ENCODE measurements around the gene ACOX3. TPM values are rescaled to one million over a fixed set of nuclear protein-coding genes. Genes with fewer than 3 reads are reported as not detected.

The ACOX3 gene
- total and polyA plus RNA-seq, 2 donors = 8.7 to 18.1 TPM

- Histone ChIP-seq H3K4me3 (ENCODE audit: low read length in 2 of 2) (no peak overlapping the region), H3K27ac (ENCODE audit: low read depth in 1 of 2, low read length in 1 of 2) (no peak overlapping the region), H3K27me3 (ENCODE audit: control insufficient read depth in 2 of 2, insufficient read depth in 1 of 2, low read length in 1 of 2) (no peaks in the 10 kb centered on the region), H3K36me3 (ENCODE audit: control insufficient read depth in 2 of 2, insufficient read depth in 2 of 2, low read length in 1 of 2) (peaks cover 3 to 24% of the 10 kb centered on the region in 2 donors), H3K9me3 (ENCODE audit: control insufficient read depth in 2 of 2, insufficient read depth in 1 of 2, low read length in 1 of 2) (no peaks in the 10 kb centered on the region), H3K4me1 (ENCODE audit: control insufficient read depth in 2 of 2, insufficient read depth in 2 of 2, low read length in 2 of 2) (no peaks in the 10 kb centered on the region)
- WGBS = 96% methylated on average over 9 of the region's 9 CpGs
- no peak for DNase-seq (ENCODE audit: low read depth in 6 of 9, low spot score in 9 of 9)
These were observed 42.2 kb downstream of the ACOX3 start for GRCh38 chr4:8398347-8398746.

GRCh38 chr4:8396762-8397406 lies 43.6 kb downstream of the ACOX3 start:
- 98% methylated on average over 27 of the region's 27 CpGs for WGBS
- DNase-seq (ENCODE audit: low read depth in 6 of 9, low spot score in 9 of 9) = no peak
- peaks cover 0 to 28% of the 10 kb centered on the region in 2 donors for H3K36me3 ChIP-seq (ENCODE audit: control insufficient read depth in 2 of 2, insufficient read depth in 2 of 2, low read length in 1 of 2)

GRCh38 chr4:8395504-8396296 lies 44.8 kb downstream of the ACOX3 start:
- no peak overlapping the region for H3K27ac ChIP-seq (ENCODE audit: low read depth in 1 of 2, low read length in 1 of 2)
- no peaks in the 10 kb centered on the region for H3K4me1 ChIP-seq (ENCODE audit: control insufficient read depth in 2 of 2, insufficient read depth in 2 of 2, low read length in 2 of 2)
- H3K27me3 ChIP-seq (ENCODE audit: control insufficient read depth in 2 of 2, insufficient read depth in 1 of 2, low read length in 1 of 2) = no peaks in the 10 kb centered on the region
- WGBS = 99% methylated on average over 12 of the region's 12 CpGs
- no peak overlapping the region for H3K4me3 ChIP-seq (ENCODE audit: low read length in 2 of 2)
- H3K36me3 ChIP-seq (ENCODE audit: control insufficient read depth in 2 of 2, insufficient read depth in 2 of 2, low read length in 1 of 2) = peaks cover 0 to 31% of the 10 kb centered on the region in 2 donors
- H3K9me3 ChIP-seq (ENCODE audit: control insufficient read depth in 2 of 2, insufficient read depth in 1 of 2, low read length in 1 of 2) = no peaks in the 10 kb centered on the region
- no peak for DNase-seq (ENCODE audit: low read depth in 6 of 9, low spot score in 9 of 9)

More at GRCh38 chr4:8396762-8397406, 43.6 kb downstream of the ACOX3 start:
- no peaks in the 10 kb centered on the region for H3K4me1 ChIP-seq (ENCODE audit: control insufficient read depth in 2 of 2, insufficient read depth in 2 of 2, low read length in 2 of 2)
- H3K9me3 ChIP-seq (ENCODE audit: control insufficient read depth in 2 of 2, insufficient read depth in 1 of 2, low read length in 1 of 2) = no peaks in the 10 kb centered on the region
- H3K27ac ChIP-seq (ENCODE audit: low read depth in 1 of 2, low read length in 1 of 2) = no peak overlapping the region
- H3K4me3 ChIP-seq (ENCODE audit: low read length in 2 of 2) = no peak overlapping the region
- H3K27me3 ChIP-seq (ENCODE audit: control insufficient read depth in 2 of 2, insufficient read depth in 1 of 2, low read length in 1 of 2) = no peaks in the 10 kb centered on the region

GRCh38 chr4:8394806-8395205 lies 45.7 kb downstream of the ACOX3 start:
- DNase-seq (ENCODE audit: low read depth in 6 of 9, low spot score in 9 of 9) = no peak
- Histone ChIP-seq H3K36me3 (ENCODE audit: control insufficient read depth in 2 of 2, insufficient read depth in 2 of 2, low read length in 1 of 2) (peaks cover 0 to 36% of the 10 kb centered on the region in 2 donors), H3K4me1 (ENCODE audit: control insufficient read depth in 2 of 2, insufficient read depth in 2 of 2, low read length in 2 of 2) (no peaks in the 10 kb centered on the region), H3K27me3 (ENCODE audit: control insufficient read depth in 2 of 2, insufficient read depth in 1 of 2, low read length in 1 of 2) (no peaks in the 10 kb centered on the region), H3K4me3 (ENCODE audit: low read length in 2 of 2) (no peak overlapping the region), H3K27ac (ENCODE audit: low read depth in 1 of 2, low read length in 1 of 2) (no peak overlapping the region), H3K9me3 (ENCODE audit: control insufficient read depth in 2 of 2, insufficient read depth in 1 of 2, low read length in 1 of 2) (no peaks in the 10 kb centered on the region)
- 96% methylated on average over 12 of the region's 12 CpGs for WGBS

- H3K9me3 ChIP-seq (ENCODE audit: control insufficient read depth in 2 of 2, insufficient read depth in 1 of 2, low read length in 1 of 2) = no peaks in the 10 kb centered on the region
These were observed 46.4 kb downstream of the ACOX3 start for GRCh38 chr4:8394061-8394519.

GRCh38 chr4:8393593-8394038 lies 46.9 kb downstream of the ACOX3 start:
- no peaks in the 10 kb centered on the region for H3K4me1 ChIP-seq (ENCODE audit: control insufficient read depth in 2 of 2, insufficient read depth in 2 of 2, low read length in 2 of 2)
- DNase-seq (ENCODE audit: low read depth in 6 of 9, low spot score in 9 of 9) = no peak
- no peak overlapping the region for H3K4me3 ChIP-seq (ENCODE audit: low read length in 2 of 2)
- H3K36me3 ChIP-seq (ENCODE audit: control insufficient read depth in 2 of 2, insufficient read depth in 2 of 2, low read length in 1 of 2) = peaks cover 3 to 34% of the 10 kb centered on the region in 2 donors
- H3K27me3 ChIP-seq (ENCODE audit: control insufficient read depth in 2 of 2, insufficient read depth in 1 of 2, low read length in 1 of 2) = no peaks in the 10 kb centered on the region
- WGBS = 82% methylated on average over 8 of the region's 8 CpGs
- no peak overlapping the region for H3K27ac ChIP-seq (ENCODE audit: low read depth in 1 of 2, low read length in 1 of 2)
- no peaks in the 10 kb centered on the region for H3K9me3 ChIP-seq (ENCODE audit: control insufficient read depth in 2 of 2, insufficient read depth in 1 of 2, low read length in 1 of 2)

More at GRCh38 chr4:8394061-8394519, 46.4 kb downstream of the ACOX3 start:
- Histone ChIP-seq H3K27me3 (ENCODE audit: control insufficient read depth in 2 of 2, insufficient read depth in 1 of 2, low read length in 1 of 2) (no peaks in the 10 kb centered on the region), H3K36me3 (ENCODE audit: control insufficient read depth in 2 of 2, insufficient read depth in 2 of 2, low read length in 1 of 2) (peaks cover 0 to 35% of the 10 kb centered on the region in 2 donors), H3K4me3 (ENCODE audit: low read length in 2 of 2) (no peak overlapping the region), H3K27ac (ENCODE audit: low read depth in 1 of 2, low read length in 1 of 2) (no peak overlapping the region), H3K4me1 (ENCODE audit: control insufficient read depth in 2 of 2, insufficient read depth in 2 of 2, low read length in 2 of 2) (no peaks in the 10 kb centered on the region)
- no peak for DNase-seq (ENCODE audit: low read depth in 6 of 9, low spot score in 9 of 9)
- 93% methylated on average over 19 of the region's 19 CpGs for WGBS

GRCh38 chr4:8392591-8393190 lies 47.8 kb downstream of the ACOX3 start:
- Histone ChIP-seq H3K4me3 (ENCODE audit: low read length in 2 of 2) (no peak overlapping the region), H3K27me3 (ENCODE audit: control insufficient read depth in 2 of 2, insufficient read depth in 1 of 2, low read length in 1 of 2) (no peaks in the 10 kb centered on the region), H3K27ac (ENCODE audit: low read depth in 1 of 2, low read length in 1 of 2) (no peak overlapping the region), H3K9me3 (ENCODE audit: control insufficient read depth in 2 of 2, insufficient read depth in 1 of 2, low read length in 1 of 2) (no peaks in the 10 kb centered on the region), H3K36me3 (ENCODE audit: control insufficient read depth in 2 of 2, insufficient read depth in 2 of 2, low read length in 1 of 2) (peaks cover 3 to 39% of the 10 kb centered on the region in 2 donors), H3K4me1 (ENCODE audit: control insufficient read depth in 2 of 2, insufficient read depth in 2 of 2, low read length in 2 of 2) (no peaks in the 10 kb centered on the region)
- no peak for DNase-seq (ENCODE audit: low read depth in 6 of 9, low spot score in 9 of 9)
- WGBS = 92% methylated on average over 15 of the region's 15 CpGs

GRCh38 chr4:8391972-8392371 lies 48.6 kb downstream of the ACOX3 start:
- no peak for DNase-seq (ENCODE audit: low read depth in 6 of 9, low spot score in 9 of 9)

GRCh38 chr4:8391071-8391470 lies 49.5 kb downstream of the ACOX3 start:
- Histone ChIP-seq H3K4me3 (ENCODE audit: low read length in 2 of 2) (no peak overlapping the region), H3K27me3 (ENCODE audit: control insufficient read depth in 2 of 2, insufficient read depth in 1 of 2, low read length in 1 of 2) (no peaks in the 10 kb centered on the region), H3K4me1 (ENCODE audit: control insufficient read depth in 2 of 2, insufficient read depth in 2 of 2, low read length in 2 of 2) (no peaks in the 10 kb centered on the region), H3K27ac (ENCODE audit: low read depth in 1 of 2, low read length in 1 of 2) (peak overlapping the region in 1 of 2 donors; percentile 21), H3K9me3 (ENCODE audit: control insufficient read depth in 2 of 2, insufficient read depth in 1 of 2, low read length in 1 of 2) (no peaks in the 10 kb centered on the region), H3K36me3 (ENCODE audit: control insufficient read depth in 2 of 2, insufficient read depth in 2 of 2, low read length in 1 of 2) (peaks cover 8 to 44% of the 10 kb centered on the region in 2 donors)
- WGBS = 96% methylated on average over 7 of the region's 7 CpGs
- no peak for DNase-seq (ENCODE audit: low read depth in 6 of 9, low spot score in 9 of 9)

More at GRCh38 chr4:8391972-8392371, 48.6 kb downstream of the ACOX3 start:
- no peaks in the 10 kb centered on the region for H3K4me1 ChIP-seq (ENCODE audit: control insufficient read depth in 2 of 2, insufficient read depth in 2 of 2, low read length in 2 of 2)
- H3K27me3 ChIP-seq (ENCODE audit: control insufficient read depth in 2 of 2, insufficient read depth in 1 of 2, low read length in 1 of 2) = no peaks in the 10 kb centered on the region
- no peak overlapping the region for H3K27ac ChIP-seq (ENCODE audit: low read depth in 1 of 2, low read length in 1 of 2)
- H3K4me3 ChIP-seq (ENCODE audit: low read length in 2 of 2) = no peak overlapping the region
- peaks cover 3 to 38% of the 10 kb centered on the region in 2 donors for H3K36me3 ChIP-seq (ENCODE audit: control insufficient read depth in 2 of 2, insufficient read depth in 2 of 2, low read length in 1 of 2)
- 83% methylated on average over 9 of the region's 9 CpGs for WGBS
- H3K9me3 ChIP-seq (ENCODE audit: control insufficient read depth in 2 of 2, insufficient read depth in 1 of 2, low read length in 1 of 2) = no peaks in the 10 kb centered on the region

Measured in thymus (tissue), 11 donors.